ENCODE measurements around the gene SERPINB4.

SERPINB4 gene

DNA sequence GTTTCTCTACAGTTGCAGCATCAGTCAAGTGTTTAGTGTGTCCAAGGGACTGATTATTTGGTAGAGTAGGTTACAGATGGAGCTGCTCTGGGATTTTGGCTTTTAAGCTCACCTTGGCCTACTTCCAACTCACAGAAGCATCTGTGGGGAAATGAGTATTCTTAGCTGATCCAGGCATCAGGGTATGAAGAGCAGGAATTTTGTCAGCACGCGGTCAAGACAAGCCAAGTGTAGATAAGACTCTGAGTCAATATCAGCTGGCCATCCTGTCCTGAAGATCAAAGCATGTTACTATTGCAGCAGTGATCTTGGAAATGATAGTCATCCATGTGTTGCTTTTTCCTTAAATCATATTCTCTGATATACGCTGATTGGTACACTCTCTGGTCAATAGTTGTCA is 24.4 kb downstream of the SERPINB4 start:
- no peak overlapping the region for H3K4me3 ChIP-seq (ENCODE audit: low read length)
- TF ChIP-seq, protein P1, sequence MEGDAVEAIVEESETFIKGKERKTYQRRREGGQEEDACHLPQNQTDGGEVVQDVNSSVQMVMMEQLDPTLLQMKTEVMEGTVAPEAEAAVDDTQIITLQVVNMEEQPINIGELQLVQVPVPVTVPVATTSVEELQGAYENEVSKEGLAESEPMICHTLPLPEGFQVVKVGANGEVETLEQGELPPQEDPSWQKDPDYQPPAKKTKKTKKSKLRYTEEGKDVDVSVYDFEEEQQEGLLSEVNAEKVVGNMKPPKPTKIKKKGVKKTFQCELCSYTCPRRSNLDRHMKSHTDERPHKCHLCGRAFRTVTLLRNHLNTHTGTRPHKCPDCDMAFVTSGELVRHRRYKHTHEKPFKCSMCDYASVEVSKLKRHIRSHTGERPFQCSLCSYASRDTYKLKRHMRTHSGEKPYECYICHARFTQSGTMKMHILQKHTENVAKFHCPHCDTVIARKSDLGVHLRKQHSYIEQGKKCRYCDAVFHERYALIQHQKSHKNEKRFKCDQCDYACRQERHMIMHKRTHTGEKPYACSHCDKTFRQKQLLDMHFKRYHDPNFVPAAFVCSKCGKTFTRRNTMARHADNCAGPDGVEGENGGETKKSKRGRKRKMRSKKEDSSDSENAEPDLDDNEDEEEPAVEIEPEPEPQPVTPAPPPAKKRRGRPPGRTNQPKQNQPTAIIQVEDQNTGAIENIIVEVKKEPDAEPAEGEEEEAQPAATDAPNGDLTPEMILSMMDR (IDR thresholded peaks at IDR 0.05; ENCODE audit: insufficient read depth, low read depth, low read length, missing control alignments): no peak
- no peak for DNase-seq (ENCODE audit: low read depth)

DNA sequence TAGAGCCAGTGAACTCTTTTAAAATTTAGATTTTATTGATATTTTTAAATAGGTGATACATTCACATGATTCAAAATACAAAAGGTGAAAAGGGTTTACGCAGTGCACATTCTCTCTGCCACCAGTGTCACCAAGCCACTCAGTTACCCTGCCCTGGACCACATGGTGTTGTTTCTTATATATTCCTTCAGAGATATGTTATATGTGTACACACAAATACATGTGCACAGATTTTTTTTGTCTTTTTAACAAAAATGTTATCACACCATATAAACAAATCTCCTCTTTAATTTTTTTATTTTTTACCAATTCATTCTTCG is 26.2 kb downstream of the SERPINB4 start:
- no peak for DNase-seq (ENCODE audit: low read depth)
- no peak overlapping the region for H3K4me3 ChIP-seq (ENCODE audit: low read length)
- TF ChIP-seq, protein P1 (IDR thresholded peaks at IDR 0.05; ENCODE audit: insufficient read depth, low read depth, low read length, missing control alignments): no peak

DNA sequence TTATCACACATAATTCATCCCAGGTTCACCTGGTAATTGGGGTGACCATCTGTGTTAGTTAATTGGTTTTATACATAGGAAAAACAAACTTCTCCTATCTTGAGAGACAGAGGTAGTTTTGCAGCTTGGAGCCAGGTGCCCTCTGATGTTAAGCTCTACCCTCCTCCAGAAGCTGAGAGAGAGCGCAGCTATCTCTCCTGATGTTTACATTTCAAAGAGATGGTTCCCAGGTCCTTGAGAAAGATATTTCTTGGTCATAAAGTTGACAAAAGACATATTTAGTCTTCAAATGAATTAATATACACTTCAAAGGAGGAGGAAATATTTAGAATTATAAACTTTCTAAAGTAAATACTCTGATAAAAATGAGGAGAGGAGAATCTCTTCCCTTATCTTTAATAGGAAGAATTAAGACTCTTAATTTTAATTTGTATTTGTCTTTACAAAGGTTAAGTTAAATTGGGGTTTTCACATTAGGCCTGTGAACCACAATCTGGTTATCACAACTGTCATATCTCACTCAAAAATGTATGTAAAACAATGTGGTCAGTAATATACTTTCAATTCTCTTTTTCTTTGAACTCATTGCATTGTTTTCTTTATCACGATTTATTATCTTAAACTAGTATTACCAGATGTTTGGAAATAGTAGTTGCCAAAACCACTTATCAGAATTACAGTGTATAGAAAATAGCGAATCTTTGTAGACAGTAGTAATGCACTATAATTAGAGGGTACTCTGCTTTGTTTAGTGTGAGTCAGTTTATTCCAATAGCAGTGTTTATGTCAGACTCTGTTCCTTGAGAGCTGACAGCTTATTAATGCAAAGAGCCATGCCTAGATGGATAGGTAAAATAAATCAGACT is 26.8 kb downstream of the SERPINB4 start:
- DNase-seq (ENCODE audit: low read depth): no peak
- TF ChIP-seq, protein P1 (IDR thresholded peaks at IDR 0.05; ENCODE audit: insufficient read depth, low read depth, low read length, missing control alignments): no peak
- no peak overlapping the region for H3K4me3 ChIP-seq (ENCODE audit: low read length)

DNA sequence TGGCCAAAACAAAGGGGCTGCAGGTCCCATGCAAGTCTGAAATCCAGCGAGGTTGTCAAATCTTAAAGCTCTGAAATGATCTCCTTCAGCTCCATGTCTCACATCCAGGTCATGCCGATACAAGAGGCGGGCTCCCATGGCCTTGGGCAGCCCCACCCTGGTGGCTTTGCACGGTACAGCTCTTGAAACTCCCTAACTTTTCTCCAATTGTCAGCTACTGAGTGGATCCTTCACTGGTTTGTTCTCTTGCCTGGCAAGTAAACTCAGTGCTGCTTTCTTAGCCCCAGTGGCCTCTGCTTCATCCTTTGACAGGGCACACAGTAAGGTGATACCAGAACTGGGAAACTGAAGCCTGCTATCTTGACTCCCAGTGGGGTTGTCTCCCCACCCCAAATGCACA is 30.6 kb downstream of the SERPINB4 start:
- TF ChIP-seq, protein P1 (IDR thresholded peaks at IDR 0.05; ENCODE audit: insufficient read depth, low read depth, low read length, missing control alignments): no peak
- no peak for DNase-seq (ENCODE audit: low read depth)
- no peak overlapping the region for H3K4me3 ChIP-seq (ENCODE audit: low read length)

DNA sequence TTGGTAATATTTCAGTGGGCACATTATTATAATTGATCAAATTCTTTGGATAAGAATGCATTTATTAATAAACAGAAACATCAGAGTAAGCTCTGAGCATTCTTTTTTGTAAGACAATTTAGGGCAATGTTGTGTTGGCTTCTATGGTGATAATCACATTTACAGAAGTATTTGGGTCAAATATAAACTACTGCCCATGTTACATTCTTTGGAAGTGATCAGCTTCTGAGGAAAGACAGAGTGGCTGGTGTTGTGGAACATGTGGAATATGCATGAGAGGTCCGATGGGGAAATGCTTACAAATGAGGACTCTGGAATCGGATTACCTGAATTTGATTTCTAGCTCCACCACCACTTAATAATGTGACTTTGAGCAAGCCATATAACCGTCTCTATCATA is 37.5 kb downstream of the SERPINB4 start:
- TF ChIP-seq, protein P1 (IDR thresholded peaks at IDR 0.05; ENCODE audit: insufficient read depth, low read depth, low read length, missing control alignments): no peak
- no peak for DNase-seq (ENCODE audit: low read depth)

DNA sequence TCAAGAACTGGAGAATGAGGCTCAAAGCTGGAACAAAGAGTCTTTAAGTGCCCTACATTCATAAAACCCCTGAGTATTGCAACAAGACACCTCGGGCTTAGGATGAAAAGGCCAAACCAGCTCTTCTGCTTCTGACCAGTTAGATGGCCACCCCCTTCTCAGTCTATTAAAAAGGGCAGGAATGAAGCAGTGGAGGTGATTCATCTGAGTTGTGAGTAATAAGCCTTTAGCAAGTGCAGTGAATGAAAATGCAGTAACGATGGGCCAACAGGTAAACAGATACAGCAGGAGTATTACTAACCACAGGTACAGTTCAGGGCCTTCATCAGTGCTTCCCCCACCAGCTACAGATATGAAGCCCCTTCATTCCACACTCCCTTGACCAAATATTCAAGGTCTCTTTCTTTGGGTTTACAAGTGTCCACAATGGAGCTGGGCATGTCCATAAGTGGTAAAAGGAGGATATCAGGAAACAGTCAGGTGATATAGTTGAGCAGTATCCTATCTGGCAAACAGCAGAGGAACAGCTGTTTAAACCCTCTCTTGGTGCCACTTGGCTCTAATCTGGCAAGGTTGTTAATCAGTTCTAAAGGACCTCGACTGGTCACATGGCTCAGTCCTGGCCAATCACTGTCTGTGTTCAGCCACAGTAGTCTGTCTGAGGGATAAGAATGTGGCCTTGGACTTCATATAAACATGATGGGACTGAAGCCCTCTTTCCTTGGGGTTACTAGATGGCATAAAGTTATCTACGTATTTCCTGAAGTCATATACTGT is 39.1 kb downstream of the SERPINB4 start:
- no peak overlapping the region for H3K4me3 ChIP-seq (ENCODE audit: low read length)
- peak; percentile 98 for DNase-seq (ENCODE audit: low read depth)
- TF ChIP-seq, protein P1 (IDR thresholded peaks at IDR 0.05; ENCODE audit: insufficient read depth, low read depth, low read length, missing control alignments): no peak

More for the DNA sequence above, 37.5 kb downstream of the SERPINB4 start:
- H3K4me3 ChIP-seq (ENCODE audit: low read length): no peak overlapping the region

Measured in epithelial cell of esophagus (primary cell).